HepG2 (cell line): ENCODE data around the gene TANGO6. TPM values are rescaled to one million over a fixed set of nuclear protein-coding genes. Genes with fewer than 3 reads are reported as not detected.

Experiments
- FOXO1 ChIP-seq: sonication (generic); formaldehyde crosslinking; IDR thresholded peaks from 2 replicates; pipeline ENCODE4 v1.4.0; 2020; ENCODE audit warnings: missing genetic modification reagents
- JUND ChIP-seq: sonication (generic); formaldehyde crosslinking; IDR thresholded peaks from 2 replicates; pipeline ENCODE4 v1.8.0; 2022; ENCODE audit warnings: mild to moderate bottlenecking, missing genetic modification reagents
- KLF11 ChIP-seq: IDR thresholded peaks from 2 replicates; pipeline ENCODE4 v1.6.1; 2016; ENCODE audit warnings: missing compliant biosample characterization
- MAFK ChIP-seq, 2 experiments: IDR thresholded peaks in 1 of 2; conservative IDR thresholded peaks in 1 of 2; 2 replicates each; pipeline ENCODE4 v1.6.1; 2011; ENCODE audit warnings: improper control_type of control experiment in 2 of 2, low read length in 2 of 2
- PRPF4 ChIP-seq: fragments of 200-400 bp; formaldehyde crosslinking; IDR thresholded peaks from 2 replicates; pipeline ENCODE4 v1.6.1; 2016; ENCODE audit warnings: low read length, low read depth; ENCODE audit not compliant: poor library complexity, severe bottlenecking
- RFX3 ChIP-seq: IDR thresholded peaks from 2 replicates; pipeline ENCODE4 v1.6.1; 2016; ENCODE audit warnings: missing biosample characterization, missing genetic modification reagents
- SIX4 ChIP-seq: sonication (generic); formaldehyde crosslinking; IDR thresholded peaks from 2 replicates; pipeline ENCODE4 v1.4.0; 2020; ENCODE audit warnings: missing genetic modification reagents
- SOX13 ChIP-seq, 3 experiments: fragments of 450-650 bp in 1 of 3; sonication (generic) in 1 of 3; formaldehyde crosslinking in 1 of 3; IDR thresholded peaks in 2 of 3; conservative IDR thresholded peaks in 1 of 3; 2 replicates each; pipeline versions ENCODE4 v1.5.0 to v1.6.1; 2016 to 2020; ENCODE audit warnings: antibody characterized with exemption in 1 of 3, mild to moderate bottlenecking in 1 of 3, missing compliant biosample characterization in 1 of 3, missing genetic modification reagents in 1 of 3, moderate library complexity in 1 of 3
- SRSF1 ChIP-seq: fragments of 200-400 bp; formaldehyde crosslinking; optimal IDR thresholded peaks from 2 replicates; pipeline ENCODE3; 2017; ENCODE audit warnings: mild to moderate bottlenecking, low read depth, low read length, moderate library complexity
- TBL1XR1 ChIP-seq: fragments of 150-350 bp; IDR thresholded peaks from 2 replicates; pipeline ENCODE4 v1.6.1; 2014; ENCODE audit warnings: borderline replicate concordance, low read length; ENCODE audit not compliant: partially characterized antibody
- TEAD3 ChIP-seq: optimal IDR thresholded peaks from 2 replicates; pipeline ENCODE3; 2016; ENCODE audit warnings: borderline replicate concordance
- TGIF2 ChIP-seq: IDR thresholded peaks from 2 replicates; pipeline ENCODE4 v1.6.1; 2016; ENCODE audit warnings: control low read depth, missing compliant biosample characterization
- ZBTB25 ChIP-seq: IDR thresholded peaks from 2 replicates; pipeline ENCODE4 v1.6.1; 2018; ENCODE audit warnings: missing genetic modification reagents
- ZBTB44 ChIP-seq: sonication (generic); formaldehyde crosslinking; IDR thresholded peaks from 2 replicates; pipeline ENCODE4 v1.4.0; 2020; ENCODE audit warnings: missing genetic modification reagents
- ZKSCAN5 ChIP-seq: sonication (generic); formaldehyde crosslinking; IDR thresholded peaks from 2 replicates; pipeline ENCODE4 v1.5.1; 2020; ENCODE audit warnings: mild to moderate bottlenecking, missing genetic modification reagents
- ZNF709 ChIP-seq: sonication (generic); formaldehyde crosslinking; IDR thresholded peaks from 2 replicates; pipeline ENCODE4 v1.5.0; 2020; ENCODE audit warnings: mild to moderate bottlenecking, missing genetic modification reagents
- ZNF775 ChIP-seq: sonication (generic); formaldehyde crosslinking; IDR thresholded peaks from 2 replicates; pipeline ENCODE4 v1.4.0; 2020; ENCODE audit warnings: missing genetic modification reagents, mild to moderate bottlenecking, moderate library complexity, borderline replicate concordance
- polyA plus RNA-seq, 8 experiments: library from polyadenylated mRNA; depleted of rRNA in 3 of 8; stranded (reverse) in 7 of 8; unstranded in 1 of 8; fragments of >200 nt; fragmentation: Illumina TruSeq in 4 of 8; extraction: Trizol in 4 of 8; gene quantifications; 2 replicates each; pipeline versions ENCODE4 v1.2.1 to v1.2.3, GENCODE V29; 2011 to 2016; ENCODE audit warnings: low read depth in 4 of 8, missing spikeins in 1 of 8, mixed read lengths in 1 of 8; ENCODE audit not compliant: insufficient read depth in 1 of 8
- total RNA-seq, 5 experiments: library from RNA; depleted of rRNA; stranded (reverse); fragments of >200 nt; fragmentation: Illumina TruSeq; extraction: Trizol; gene quantifications; 2 replicates each; pipeline ENCODE4 v1.2.3, GENCODE V29; 2016; ENCODE audit warnings: low read depth in 1 of 5
- TF ChIP-seq, protein P1 (sequence below), 2 experiments: fragments of 450-650 bp in 1 of 2; sonication (generic) in 1 of 2; formaldehyde crosslinking; IDR thresholded peaks; 2 replicates each; pipeline versions ENCODE4 v1.5.0 to v1.8.0; 2020 to 2022; ENCODE audit warnings: mild to moderate bottlenecking in 1 of 2, missing genetic modification reagents in 1 of 2
- TF ChIP-seq, protein P2 (sequence below): sonication (generic); formaldehyde crosslinking; IDR thresholded peaks from 2 replicates; pipeline ENCODE4 v1.4.0; 2020; ENCODE audit warnings: missing genetic modification reagents
- TF ChIP-seq, protein P3 (sequence below): sonication (generic); formaldehyde crosslinking; IDR thresholded peaks from 2 replicates; pipeline ENCODE4 v1.5.0; 2020; ENCODE audit warnings: missing genetic modification reagents
- TF ChIP-seq, protein P4 (sequence below): sonication (generic); formaldehyde crosslinking; IDR thresholded peaks from 2 replicates; pipeline ENCODE4 v1.4.0; 2020; ENCODE audit warnings: mild to moderate bottlenecking, low read depth, missing genetic modification reagents

The TANGO6 gene
- total and polyA plus RNA-seq, 2 of the 13 experiments (the other 11 are each of a cell fraction or from before 2014, with no cell fraction given), result 7.2 to 13.3 TPM

GRCh38 chr16:68843482-68844210 lies at the start of gene TANGO6 (continued):
- TF ChIP-seq TGIF2 (peak; percentile 72), SRSF1 (peak; percentile 71), SOX13 (IDR thresholded peaks at IDR 0.05) (no peak; the same call in 1 of the 2 replicates), SOX13 (CRISPR knock-in tag; conservative IDR thresholded peaks at IDR 0.05 in 1 of 2, IDR thresholded peaks at IDR 0.05 in 1 of 2) (peak in 1 of 2 experiments; percentile 48; a peak in 2 of 4 replicates), FOXO1 (no peak), MAFK (conservative IDR thresholded peaks at IDR 0.05 in 1 of 2, IDR thresholded peaks at IDR 0.05 in 1 of 2; ENCODE audit: low read length in 2 of 2) (no peak), KLF11 (CRISPR knock-in tag) (no peak; the same call in 1 of the 2 replicates), JUND (CRISPR knock-in tag) (no peak), ZBTB25 (CRISPR knock-in tag) (peak; percentile 31; the same call in 1 of the 2 replicates), PRPF4 (no peak), ZNF709 (CRISPR knock-in tag) (peak; percentile 76), ZKSCAN5 (CRISPR knock-in tag) (peak; percentile 50; the same call in 1 of the 2 replicates), RFX3 (CRISPR knock-in tag) (no peak), SIX4 (CRISPR knock-in tag) (0 out of 2 replicates have a peak, but pooled peaks have one; percentile 8), TBL1XR1 (no peak), TEAD3 (CRISPR knock-in tag) (peak; percentile 22), ZBTB44 (CRISPR knock-in tag) (no peak; the same call in 1 of the 2 replicates), ZNF775 (peak; percentile 58; the same call in 1 of the 2 replicates)
- TF ChIP-seq, protein P1, sequence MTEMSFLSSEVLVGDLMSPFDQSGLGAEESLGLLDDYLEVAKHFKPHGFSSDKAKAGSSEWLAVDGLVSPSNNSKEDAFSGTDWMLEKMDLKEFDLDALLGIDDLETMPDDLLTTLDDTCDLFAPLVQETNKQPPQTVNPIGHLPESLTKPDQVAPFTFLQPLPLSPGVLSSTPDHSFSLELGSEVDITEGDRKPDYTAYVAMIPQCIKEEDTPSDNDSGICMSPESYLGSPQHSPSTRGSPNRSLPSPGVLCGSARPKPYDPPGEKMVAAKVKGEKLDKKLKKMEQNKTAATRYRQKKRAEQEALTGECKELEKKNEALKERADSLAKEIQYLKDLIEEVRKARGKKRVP (CRISPR knock-in tag; IDR thresholded peaks at IDR 0.05), result no peak; a peak in 1 of 4 replicates
- TF ChIP-seq, protein P2, sequence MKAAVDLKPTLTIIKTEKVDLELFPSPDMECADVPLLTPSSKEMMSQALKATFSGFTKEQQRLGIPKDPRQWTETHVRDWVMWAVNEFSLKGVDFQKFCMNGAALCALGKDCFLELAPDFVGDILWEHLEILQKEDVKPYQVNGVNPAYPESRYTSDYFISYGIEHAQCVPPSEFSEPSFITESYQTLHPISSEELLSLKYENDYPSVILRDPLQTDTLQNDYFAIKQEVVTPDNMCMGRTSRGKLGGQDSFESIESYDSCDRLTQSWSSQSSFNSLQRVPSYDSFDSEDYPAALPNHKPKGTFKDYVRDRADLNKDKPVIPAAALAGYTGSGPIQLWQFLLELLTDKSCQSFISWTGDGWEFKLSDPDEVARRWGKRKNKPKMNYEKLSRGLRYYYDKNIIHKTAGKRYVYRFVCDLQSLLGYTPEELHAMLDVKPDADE (CRISPR knock-in tag), result no peak; the same call in 1 of the 2 replicates
- TF ChIP-seq, protein P3, sequence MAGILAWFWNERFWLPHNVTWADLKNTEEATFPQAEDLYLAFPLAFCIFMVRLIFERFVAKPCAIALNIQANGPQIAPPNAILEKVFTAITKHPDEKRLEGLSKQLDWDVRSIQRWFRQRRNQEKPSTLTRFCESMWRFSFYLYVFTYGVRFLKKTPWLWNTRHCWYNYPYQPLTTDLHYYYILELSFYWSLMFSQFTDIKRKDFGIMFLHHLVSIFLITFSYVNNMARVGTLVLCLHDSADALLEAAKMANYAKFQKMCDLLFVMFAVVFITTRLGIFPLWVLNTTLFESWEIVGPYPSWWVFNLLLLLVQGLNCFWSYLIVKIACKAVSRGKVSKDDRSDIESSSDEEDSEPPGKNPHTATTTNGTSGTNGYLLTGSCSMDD (CRISPR knock-in tag), result no peak
- TF ChIP-seq, protein P4, sequence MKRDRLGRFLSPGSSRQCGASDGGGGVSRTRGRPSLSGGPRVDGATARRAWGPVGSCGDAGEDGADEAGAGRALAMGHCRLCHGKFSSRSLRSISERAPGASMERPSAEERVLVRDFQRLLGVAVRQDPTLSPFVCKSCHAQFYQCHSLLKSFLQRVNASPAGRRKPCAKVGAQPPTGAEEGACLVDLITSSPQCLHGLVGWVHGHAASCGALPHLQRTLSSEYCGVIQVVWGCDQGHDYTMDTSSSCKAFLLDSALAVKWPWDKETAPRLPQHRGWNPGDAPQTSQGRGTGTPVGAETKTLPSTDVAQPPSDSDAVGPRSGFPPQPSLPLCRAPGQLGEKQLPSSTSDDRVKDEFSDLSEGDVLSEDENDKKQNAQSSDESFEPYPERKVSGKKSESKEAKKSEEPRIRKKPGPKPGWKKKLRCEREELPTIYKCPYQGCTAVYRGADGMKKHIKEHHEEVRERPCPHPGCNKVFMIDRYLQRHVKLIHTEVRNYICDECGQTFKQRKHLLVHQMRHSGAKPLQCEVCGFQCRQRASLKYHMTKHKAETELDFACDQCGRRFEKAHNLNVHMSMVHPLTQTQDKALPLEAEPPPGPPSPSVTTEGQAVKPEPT (CRISPR knock-in tag), result peak; percentile 87; the same call in 1 of the 2 replicates
